ENCODE results near the gene ZIC4.

Gene ZIC4

DNA sequence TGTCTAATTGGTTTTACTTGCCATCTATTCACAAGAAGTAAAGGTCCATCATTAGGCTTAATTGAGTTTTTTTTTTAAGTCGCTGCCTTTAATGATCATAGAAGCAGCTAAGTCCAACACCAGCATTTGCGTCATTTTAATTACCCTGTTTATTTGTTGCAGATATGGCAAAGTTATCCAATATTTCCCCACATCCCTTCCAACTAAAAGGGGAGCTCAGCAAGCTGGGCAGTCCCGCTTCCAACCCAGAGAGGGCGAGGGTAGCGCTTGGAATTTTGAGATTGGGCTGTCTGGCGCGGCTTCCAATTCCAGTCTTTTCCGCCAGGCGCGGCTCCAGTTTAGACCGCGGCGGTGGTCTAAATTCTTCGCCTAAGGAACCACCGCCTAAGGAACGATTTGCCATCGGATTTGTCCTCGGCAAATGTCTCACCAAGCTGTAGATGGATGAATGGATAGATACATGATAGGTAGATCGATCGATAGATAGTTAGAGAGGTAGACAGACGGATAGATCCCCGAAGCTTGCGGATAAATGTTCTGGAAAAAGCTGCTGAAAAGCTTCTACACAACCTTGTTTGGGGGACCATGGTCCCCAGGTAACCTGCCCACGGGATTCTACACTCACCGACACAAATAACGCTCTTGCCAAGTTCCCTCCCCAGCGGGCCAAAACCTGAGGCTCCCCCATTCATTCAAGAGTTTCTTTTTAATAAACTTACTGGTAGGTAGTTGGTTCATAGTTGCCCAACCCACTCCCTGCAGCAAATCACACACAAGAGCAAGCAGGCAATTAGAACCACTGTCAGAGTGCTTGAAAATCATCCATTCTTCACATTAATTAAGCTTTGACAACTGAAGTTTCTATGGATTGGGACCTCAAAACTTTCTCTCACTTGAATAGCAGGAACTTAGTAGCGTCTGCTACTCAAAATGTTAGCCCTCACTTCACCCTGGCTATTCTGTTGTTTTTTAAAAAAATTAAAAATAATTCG, 49.1 kb downstream of the ZIC4 start:
- no peak overlapping the region for H3K4me3 ChIP-seq (ENCODE audit: low read depth, low read length)

DNA sequence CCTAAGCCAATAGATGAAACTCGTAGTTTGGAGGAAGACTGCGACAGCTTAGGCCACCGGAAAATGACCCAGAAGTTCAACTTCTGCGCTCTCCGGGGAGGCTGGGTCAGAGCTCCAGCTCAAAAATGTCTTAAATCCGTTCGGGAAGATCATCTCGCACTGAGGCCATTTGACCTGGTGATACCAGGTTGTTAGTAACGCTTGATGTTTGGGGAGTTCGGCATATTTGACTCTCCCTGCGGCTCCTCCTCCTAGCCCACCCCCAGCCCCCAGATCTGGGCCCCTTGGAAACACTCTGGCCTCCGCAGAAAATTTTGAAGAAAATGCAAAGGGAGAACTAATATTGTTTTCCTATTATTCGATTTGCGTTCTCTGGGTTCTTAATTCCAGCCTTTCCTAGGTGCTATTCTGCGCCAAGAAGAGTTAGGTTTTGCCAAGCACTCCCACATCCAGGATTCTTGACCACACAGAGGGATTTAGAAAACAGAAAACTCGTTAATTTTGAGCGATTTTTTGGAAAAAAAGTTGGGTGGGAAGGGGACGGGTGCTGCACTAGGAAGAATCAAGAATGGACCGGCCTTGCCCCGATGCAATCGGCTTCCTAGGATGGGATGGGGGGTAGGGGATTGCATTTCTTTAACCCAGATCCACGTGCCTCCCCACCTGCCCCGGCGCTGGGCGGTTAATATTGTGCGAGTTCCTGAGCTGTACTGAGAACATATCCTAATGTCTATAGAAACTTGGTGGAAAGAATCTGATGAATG, 50.0 kb downstream of the ZIC4 start:
- no peak overlapping the region for H3K4me3 ChIP-seq (ENCODE audit: low read depth, low read length)

DNA sequence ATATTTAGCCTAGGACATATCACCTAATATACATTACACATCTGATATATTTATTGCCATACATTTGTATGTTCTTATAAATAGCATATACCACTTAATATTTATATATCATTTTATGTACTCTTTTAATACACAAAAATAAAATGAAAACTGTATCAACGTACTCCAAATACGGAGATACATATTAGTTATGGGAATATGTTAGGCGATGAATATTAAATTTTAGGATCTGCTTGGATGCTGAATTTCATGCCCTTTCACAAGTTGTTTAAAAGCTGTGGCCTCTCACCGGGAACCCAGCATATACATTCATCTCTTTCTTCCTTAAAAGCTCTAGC, 50.6 kb downstream of the ZIC4 start:
- no peak overlapping the region for H3K4me3 ChIP-seq (ENCODE audit: low read depth, low read length)

DNA sequence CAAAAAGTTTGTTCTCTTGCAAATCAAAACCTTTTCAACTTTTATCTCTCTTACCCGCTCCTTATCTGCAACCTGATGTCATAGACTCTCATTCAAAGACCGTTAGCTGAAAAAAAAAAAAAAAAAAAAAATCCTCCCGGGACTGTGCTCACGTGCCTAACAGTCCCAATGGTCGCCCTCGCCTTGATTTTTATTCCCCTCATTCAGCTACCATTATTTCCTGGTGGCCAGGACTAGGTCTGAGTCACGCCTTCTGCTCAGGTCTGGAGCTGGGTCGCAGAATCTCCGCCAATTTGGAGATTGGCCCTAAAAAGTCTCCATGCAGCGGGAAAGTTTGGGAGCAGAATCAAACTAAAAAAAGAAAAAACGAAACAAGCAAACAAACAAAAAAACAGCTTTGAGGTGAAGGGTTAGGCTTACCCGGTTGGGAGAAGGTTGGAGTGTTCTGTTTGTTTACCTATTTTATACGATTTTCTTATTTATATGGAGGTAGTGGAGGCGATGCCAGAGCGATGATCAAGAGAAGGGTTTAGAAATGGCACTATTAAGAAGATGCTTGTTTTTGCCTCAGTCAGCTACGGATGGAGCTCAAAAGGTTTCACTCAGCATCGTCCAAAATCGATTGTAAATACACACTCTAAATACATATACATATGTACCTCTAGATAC, 51.1 kb downstream of the ZIC4 start:
- H3K4me3 ChIP-seq (ENCODE audit: low read depth, low read length): no peak overlapping the region

DNA sequence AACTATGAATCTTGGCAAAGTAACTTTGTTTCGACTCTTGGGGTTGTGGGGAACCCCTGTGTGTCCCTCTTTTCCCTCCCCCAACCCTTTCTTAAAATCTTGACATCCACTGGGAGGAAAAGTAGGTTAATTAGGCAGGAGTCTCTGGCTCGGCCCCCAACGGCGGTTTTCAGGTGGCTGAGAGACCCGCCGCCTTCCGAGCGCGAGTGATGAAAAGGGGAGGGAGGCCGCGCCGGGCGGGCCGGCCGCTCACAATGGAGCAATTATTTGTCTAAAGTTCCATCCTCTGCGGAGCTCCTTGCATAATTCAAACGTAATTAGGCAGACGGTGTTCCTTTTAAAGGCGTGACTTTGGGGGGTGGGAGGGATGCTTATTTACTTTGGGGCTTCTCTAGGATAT, 51.7 kb downstream of the ZIC4 start:
- H3K4me3 ChIP-seq (ENCODE audit: low read depth, low read length): no peak overlapping the region

DNA sequence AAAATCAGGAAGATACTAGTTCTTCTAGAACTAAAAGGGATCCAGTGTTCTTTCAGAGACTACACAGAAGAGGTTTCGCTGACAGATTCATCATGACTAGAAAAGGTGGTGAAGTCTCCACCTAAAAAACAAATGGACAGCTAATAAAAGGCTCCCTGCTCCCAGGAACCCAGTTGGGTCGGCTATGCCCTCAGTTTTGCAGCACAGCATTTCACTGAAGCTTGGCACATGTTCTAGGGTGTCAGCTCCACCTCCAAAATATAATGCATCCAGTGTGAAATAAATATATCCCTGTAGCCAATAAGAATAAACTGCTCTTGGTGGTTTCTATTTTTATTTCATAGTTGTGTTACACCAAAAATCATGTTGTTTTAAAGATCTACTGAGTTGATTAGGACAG, 55.0 kb downstream of the ZIC4 start:
- H3K4me3 ChIP-seq (ENCODE audit: low read depth, low read length): no peak overlapping the region

DNA sequence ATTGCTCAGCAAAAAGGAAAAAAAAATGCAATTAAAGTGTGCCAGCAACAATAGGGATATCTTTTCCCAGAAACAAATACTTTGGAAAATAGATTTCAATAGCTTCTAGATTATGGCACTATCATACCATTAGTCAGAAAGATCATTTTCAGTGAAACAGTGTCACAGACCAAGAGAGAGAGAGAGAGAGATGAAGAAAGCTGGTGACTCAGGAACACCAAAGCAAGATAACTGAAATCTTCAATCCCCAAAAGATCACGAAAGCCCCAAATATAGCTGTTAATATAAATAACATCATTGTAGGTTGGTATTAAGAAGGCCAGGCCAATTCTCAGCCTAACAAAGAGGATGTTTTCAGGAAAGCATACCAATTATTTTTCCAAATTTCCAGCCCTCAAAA, 57.4 kb downstream of the ZIC4 start:
- no peak overlapping the region for H3K4me3 ChIP-seq (ENCODE audit: low read depth, low read length)

DNA sequence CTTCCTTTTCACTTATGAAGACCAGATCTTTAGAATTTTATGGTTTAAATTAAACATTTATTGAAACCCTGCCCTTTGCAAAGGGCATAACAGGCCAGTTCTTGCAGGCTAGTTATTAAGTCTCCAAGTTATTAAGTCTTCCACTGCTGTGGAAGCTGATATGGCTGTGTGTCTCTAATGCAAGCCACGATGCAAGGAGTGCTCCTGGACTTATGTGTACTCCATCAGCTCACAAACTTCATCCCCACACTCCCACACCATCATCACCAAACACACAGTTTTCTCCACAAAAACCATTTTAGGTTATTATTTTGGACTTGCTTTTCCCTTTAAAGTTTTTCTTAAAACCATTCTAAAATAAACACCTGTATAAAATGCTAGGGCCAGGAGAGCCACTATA, 62.4 kb downstream of the ZIC4 start:
- H3K4me3 ChIP-seq (ENCODE audit: low read depth, low read length): no peak overlapping the region

DNA sequence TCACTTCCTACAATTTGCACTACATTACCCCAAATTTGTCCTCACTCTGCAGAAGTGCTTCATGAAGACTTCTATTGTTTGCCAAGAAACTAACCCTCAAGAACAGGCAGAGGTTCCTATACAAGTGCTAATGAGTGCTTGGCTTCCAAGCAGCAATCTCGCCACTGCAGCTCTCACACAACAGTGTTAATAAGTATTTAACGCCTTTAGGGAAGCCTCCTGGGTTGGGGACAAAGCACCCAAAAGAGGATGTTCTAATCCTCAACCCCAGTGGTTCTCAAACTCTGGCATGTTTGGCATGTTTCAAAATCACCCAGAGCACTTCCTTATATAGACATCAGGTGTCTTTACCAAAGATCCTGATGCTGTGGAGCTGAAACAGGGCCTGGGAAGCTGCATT, 64.6 kb downstream of the ZIC4 start:
- no peak overlapping the region for H3K4me3 ChIP-seq (ENCODE audit: low read depth, low read length)

DNA sequence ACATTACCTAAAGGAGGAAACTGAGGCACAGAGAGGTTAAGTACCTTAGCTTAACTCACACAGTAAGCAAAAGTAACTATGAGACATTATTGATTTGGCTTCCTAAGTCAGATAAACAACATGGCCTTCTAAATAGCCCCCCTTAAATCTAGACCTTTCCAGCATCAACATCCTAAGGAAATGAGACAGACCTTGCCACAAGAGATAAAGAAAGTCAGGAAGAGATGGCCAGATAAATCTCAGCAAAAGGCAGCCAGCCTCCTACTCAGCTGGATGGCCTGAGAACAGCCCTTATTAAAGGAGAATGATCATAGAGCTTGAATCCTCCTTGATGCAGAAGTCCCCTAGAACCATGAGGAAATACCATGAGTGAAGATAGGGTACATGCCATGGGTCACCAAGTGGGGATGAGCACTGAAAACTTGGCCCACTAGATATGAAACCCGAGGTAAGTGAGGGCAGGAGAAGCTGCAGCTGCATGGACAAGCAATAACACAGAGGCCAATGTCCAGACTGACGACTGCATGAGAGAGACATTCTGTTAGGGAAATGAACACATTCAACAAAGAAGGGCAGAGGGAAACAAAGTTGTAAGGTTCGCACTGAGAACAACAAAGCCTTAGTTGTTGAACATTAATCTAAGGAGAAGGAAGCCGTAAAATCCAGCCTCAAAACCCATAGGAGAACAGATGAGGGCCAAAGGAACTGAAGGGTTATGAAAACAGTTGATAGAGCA, 69.6 kb downstream of the ZIC4 start:
- no peak overlapping the region for H3K4me3 ChIP-seq (ENCODE audit: low read depth, low read length)

All from iPS-11a (cell line).